SH-SY5Y (cell line): ENCODE data around the gene CCL28.

Experiments
- GATA2 ChIP-seq: IDR thresholded peaks from 2 replicates; pipeline ENCODE4 v1.6.1; 2011; ENCODE audit warnings: mild to moderate bottlenecking, low read depth, low read length
- GATA3 ChIP-seq: IDR thresholded peaks from 2 replicates; pipeline ENCODE4 v1.6.1; 2011; ENCODE audit warnings: low read depth, mild to moderate bottlenecking, low read length, moderate library complexity

- TF ChIP-seq GATA3 = no peak
- no peak for TF ChIP-seq GATA2
Observed at GRCh38 chr5:43389679-43390329, 22.4 kb downstream of the CCL28 start.
